Muscle layer of colon (tissue), 2 donors: ENCODE measurements around the gene ZNF444.
A peak's percentile ranks its signal among the peaks of the same experiment; 100 is the strongest.

ENCODE experiments used
- H3K27ac ChIP-seq: one replicate; pipeline ENCODE4 v1.7.0; 2013; ENCODE audit warnings: low read depth, mild to moderate bottlenecking, low read length, moderate library complexity
- H3K27me3 ChIP-seq, 2 donors: one replicate each; pipeline ENCODE4 v1.7.0; 2013; ENCODE audit warnings: low read length in 2 of 2, mild to moderate bottlenecking in 2 of 2; ENCODE audit not compliant: insufficient read depth in 2 of 2, control insufficient read depth in 1 of 2
- H3K36me3 ChIP-seq: one replicate; pipeline ENCODE4 v1.7.0; 2013; ENCODE audit warnings: mild to moderate bottlenecking, low read length; ENCODE audit not compliant: insufficient read depth
- H3K4me1 ChIP-seq: one replicate; pipeline ENCODE4 v1.7.0; 2013; ENCODE audit warnings: mild to moderate bottlenecking, low read length; ENCODE audit not compliant: insufficient read depth
- H3K4me3 ChIP-seq, 2 donors: one replicate each; pipeline ENCODE4 v1.7.0; 2013; ENCODE audit warnings: low read length in 2 of 2, low read depth in 1 of 2, mild to moderate bottlenecking in 1 of 2, moderate library complexity in 1 of 2
- H3K9ac ChIP-seq: one replicate; pipeline ENCODE4 v1.7.0; 2013; ENCODE audit warnings: low read length
- H3K9me3 ChIP-seq: one replicate; pipeline ENCODE4 v1.7.0; 2013; ENCODE audit warnings: mild to moderate bottlenecking, low read length
- donor health status: abdominal sarcoma.
- donor health status: Adenocarcinoma of cecum.

Gene ZNF444

DNA sequence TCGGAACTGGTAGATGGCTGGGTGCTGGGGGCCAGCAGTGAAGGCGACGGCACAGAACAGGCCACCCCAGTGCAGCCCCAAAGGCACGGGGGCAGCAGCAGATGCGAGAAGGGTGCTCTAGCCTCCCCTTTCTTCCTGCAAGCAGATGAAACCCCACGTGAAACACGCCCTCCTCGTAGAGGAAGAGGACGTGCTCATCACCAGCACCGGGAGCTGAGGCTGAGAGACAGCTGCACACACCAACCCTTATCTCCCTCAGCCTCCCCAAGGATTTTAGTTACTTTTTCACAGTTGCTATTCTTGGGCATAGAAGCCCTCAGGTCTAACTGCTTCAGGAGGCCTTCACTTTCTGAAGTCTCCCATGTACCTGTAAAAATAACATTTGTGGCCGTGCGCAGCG is 31.9 kb upstream of the ZNF444 start:
- H3K4me1 ChIP-seq: peaks cover 65% of the 10 kb centered on the region
- peak overlapping the region in 1 of 2 donors; percentile 37 for H3K4me3 ChIP-seq
- peak overlapping the region; percentile 65 for H3K27ac ChIP-seq

DNA sequence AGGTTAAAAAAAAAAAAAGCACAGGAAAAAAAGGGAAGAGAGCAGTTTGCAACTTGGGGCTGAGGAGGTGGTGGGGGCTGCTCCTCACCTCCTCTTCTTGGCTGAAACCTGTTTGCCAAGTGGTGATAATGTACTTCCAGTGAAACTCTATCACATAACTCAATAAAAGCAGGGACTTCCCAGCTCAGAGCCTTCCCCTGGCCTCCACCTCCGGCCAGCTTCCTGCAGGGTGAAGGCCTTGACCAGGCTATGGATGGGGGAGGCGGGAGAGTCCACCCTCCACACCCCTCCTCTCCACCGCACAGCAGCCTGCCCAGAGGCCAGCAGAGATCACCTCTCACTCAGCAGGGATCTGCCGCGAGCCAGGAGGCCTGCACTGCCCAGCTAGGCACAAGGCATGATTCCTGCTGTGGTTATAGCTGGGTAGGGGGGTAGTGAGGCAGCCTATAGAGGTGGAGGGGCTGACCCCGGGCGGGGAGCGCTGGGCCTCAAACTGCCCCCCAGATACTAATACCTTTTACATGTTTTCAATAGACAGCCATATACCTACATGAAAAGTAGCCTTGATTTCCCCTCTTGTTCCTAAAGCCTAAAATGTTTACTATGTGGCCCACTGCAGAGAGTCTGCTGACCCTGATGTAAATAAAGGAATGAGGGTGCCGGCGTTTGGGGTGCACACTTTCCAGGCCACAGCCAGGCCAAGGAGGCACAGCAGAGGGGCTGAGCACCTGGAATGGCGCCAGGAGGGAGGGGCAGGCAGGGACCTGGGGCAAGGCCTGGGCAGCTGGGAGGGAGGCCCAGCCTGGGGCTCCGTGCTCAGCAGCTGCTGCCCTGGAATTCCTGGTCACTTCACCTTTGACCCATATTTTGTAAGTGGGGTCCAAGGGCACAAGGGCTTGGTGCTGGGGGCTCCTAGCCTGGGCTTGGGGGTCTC is 30.3 kb upstream of the ZNF444 start:
- Histone ChIP-seq H3K9me3 (no peaks in the 10 kb centered on the region), H3K9ac (peak overlapping the region; percentile 9), H3K27ac (peak overlapping the region; percentile 58), H3K4me3 (peak overlapping the region in 1 of 2 donors; percentile 20), H3K27me3 (no peaks in the 10 kb centered on the region), H3K4me1 (peaks cover 55% of the 10 kb centered on the region), H3K36me3 (no peaks in the 10 kb centered on the region)

More for the DNA sequence above, 31.9 kb upstream of the ZNF444 start:
- Histone ChIP-seq H3K9ac (no peak overlapping the region), H3K9me3 (no peaks in the 10 kb centered on the region), H3K27me3 (no peaks in the 10 kb centered on the region), H3K36me3 (no peaks in the 10 kb centered on the region)

DNA sequence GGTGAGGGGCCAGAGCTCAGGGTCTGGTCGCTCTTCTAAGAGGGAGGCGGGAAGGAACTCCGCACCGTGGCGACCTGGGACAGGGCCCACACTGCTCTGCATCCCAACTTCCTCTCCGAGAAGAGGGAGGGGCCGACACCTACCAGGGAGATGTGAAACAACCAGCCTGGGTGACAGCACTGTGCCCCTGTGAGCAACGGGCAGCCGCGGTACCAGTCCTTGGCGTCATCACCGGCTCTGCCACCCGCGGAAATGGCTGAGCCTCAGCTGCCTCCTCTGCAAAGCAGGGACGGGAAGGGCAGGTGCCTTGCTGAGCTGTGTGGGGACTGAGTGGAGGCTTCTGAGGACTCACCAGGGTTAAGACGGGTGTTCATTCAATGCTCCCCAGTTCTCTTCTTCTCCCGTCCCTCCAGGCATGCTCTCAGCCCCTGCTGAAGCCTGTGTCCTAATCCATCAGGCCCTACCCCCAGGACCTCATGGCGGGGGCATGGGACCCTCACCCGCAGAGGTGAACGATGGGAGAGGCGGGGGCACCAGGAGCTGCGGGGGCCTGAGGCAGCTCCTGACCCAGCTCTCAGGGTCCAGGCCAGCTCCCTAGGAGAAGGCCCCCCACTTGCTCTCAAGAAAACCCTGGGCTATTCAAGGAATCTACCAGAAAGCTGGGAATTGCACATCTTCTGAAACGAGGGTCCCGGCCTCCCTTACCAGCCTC is 29.3 kb upstream of the ZNF444 start:
- H3K4me1 ChIP-seq: peaks cover 51% of the 10 kb centered on the region
- H3K9me3 ChIP-seq: no peaks in the 10 kb centered on the region
- H3K4me3 ChIP-seq: peak overlapping the region in 1 of 2 donors; percentile 20
- no peaks in the 10 kb centered on the region for H3K36me3 ChIP-seq
- peak overlapping the region; percentile 58 for H3K27ac ChIP-seq
- H3K27me3 ChIP-seq: no peaks in the 10 kb centered on the region
- H3K9ac ChIP-seq: peak overlapping the region; percentile 9

DNA sequence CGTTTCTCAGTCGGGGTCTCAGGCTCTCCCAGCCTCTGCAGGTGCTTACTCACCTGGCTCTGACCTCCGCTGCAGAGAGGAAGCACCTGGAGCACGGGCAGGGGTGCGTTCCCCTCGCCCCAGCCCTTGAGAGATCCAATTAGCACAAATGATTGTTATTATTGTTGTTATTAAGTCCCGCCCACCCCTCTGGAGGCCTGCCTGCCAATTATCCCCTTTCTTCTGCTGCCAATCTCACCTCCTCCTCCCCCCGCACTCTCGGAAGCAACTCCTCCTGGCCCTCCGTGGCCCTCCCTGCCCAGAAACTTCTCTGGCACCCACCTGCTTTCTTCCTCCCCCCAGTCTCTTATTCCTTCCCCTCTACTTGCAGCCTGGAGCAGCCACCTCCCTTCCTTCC is 28.8 kb upstream of the ZNF444 start:
- H3K4me3 ChIP-seq: no peak overlapping the region
- peaks cover 51% of the 10 kb centered on the region for H3K4me1 ChIP-seq
- no peaks in the 10 kb centered on the region for H3K9me3 ChIP-seq
- H3K27me3 ChIP-seq: no peaks in the 10 kb centered on the region
- no peak overlapping the region for H3K27ac ChIP-seq
- no peaks in the 10 kb centered on the region for H3K36me3 ChIP-seq
- no peak overlapping the region for H3K9ac ChIP-seq

DNA sequence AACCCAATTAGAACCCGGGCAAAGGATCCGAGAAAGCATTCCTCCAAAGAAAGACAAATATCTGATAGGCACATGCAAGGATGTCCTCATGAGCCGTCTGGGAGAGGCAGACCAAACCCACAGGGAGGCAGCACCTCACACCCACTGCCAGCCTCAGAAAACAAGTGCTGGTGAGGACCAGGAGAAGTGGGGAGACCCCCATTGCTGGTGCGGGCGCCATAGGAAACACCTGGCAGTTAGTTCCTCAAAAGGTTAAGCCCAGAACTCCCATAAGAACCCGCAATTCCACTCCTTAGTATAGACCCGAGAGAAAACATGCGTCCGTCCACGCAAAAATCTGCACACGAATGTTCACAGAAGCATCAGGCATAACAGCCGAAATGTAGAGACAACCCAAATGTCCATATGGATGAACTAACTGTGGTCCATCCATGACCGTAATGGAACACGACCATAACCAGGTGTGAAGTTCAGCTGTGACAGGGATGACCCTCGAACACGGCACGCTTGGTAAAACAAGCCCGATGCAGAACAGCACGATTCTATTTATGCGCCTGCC is 27.9 kb upstream of the ZNF444 start:
- peaks cover 50% of the 10 kb centered on the region for H3K4me1 ChIP-seq
- H3K9me3 ChIP-seq: no peaks in the 10 kb centered on the region
- no peaks in the 10 kb centered on the region for H3K36me3 ChIP-seq
- no peak overlapping the region for H3K9ac ChIP-seq
- no peaks in the 10 kb centered on the region for H3K27me3 ChIP-seq
- H3K4me3 ChIP-seq: no peak overlapping the region
- H3K27ac ChIP-seq: no peak overlapping the region

DNA sequence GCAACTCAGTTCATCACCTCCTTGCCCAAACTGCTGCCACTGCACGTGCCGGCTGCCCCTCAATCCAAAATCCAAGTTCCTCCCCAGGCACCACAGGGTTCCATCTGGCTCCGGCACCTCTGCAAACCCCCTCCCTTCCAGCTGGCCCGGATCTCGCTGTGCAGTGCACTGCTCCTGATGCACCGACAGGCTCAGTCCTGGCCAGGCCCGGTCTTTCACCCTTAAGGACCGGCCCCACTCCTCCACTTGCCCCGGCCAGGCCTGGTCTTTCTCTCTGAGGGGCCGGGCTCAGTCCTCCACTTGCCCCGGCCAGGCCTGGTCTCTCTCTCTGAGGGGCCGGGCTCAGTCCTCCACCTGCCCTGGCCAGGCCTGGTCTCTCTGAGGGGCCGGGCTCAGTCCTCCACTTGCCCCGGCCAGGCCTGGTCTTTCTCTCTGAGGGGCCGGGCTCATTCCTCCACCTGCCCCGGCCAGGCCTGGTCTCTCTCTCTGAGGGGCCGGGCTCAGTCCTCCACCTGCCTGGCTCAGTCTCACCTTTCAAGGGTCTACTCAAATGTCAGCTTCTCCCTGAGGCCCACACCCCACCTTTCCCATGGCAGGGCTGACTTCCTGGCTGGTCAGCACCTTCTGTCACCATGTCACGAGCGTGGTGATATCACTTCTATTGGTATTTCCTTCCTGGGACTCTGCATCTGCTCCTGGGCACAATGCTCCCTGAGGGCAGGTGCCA is 26.9 kb upstream of the ZNF444 start:
- Histone ChIP-seq H3K4me3 (no peak overlapping the region), H3K9ac (no peak overlapping the region), H3K4me1 (peaks cover 50% of the 10 kb centered on the region), H3K27ac (no peak overlapping the region), H3K9me3 (no peaks in the 10 kb centered on the region), H3K27me3 (no peaks in the 10 kb centered on the region), H3K36me3 (no peaks in the 10 kb centered on the region)

DNA sequence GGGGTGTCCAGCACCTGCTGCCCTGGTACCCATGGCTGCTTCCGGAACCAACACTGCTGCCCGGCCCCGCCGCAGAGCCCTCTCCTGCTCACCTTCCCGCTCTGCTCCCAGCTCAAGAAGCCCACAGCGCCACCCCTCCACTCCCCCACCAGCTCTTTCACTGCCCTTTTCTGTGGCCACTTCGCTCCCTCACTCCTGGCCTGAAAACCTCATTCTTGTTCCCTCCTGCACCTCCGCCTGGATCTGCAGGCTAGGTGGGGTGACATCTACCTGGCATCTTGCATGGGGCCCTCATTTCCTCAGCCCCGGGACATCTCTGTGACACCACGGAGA is 26.3 kb upstream of the ZNF444 start:
- Histone ChIP-seq H3K9ac (no peak overlapping the region), H3K9me3 (no peaks in the 10 kb centered on the region), H3K4me1 (peaks cover 52% of the 10 kb centered on the region)

DNA sequence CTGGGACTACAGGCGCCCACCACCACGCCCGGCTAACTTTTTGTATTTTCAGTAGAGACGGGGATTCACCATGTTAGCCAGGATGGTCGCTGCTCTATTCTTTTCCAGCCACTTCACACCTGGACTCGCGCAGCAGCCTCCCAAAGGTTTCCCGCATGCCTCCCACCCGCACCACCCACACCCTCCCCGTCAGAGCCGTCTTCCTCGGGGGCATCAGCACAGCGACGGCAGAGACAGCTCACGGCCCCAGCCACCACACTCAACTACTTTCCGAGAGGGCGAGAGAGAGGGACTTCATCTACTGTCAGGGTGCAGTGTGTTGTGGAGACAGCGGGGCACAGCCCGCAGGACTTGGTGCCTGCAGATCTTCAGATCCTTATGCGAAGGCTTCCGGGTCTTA is 25.6 kb upstream of the ZNF444 start:
- H3K36me3 ChIP-seq: no peaks in the 10 kb centered on the region
- no peak overlapping the region for H3K9ac ChIP-seq
- H3K27me3 ChIP-seq: no peaks in the 10 kb centered on the region
- no peak overlapping the region for H3K4me3 ChIP-seq
- no peaks in the 10 kb centered on the region for H3K9me3 ChIP-seq
- H3K27ac ChIP-seq: no peak overlapping the region
- peaks cover 51% of the 10 kb centered on the region for H3K4me1 ChIP-seq

More for the DNA sequence above, 26.3 kb upstream of the ZNF444 start:
- Histone ChIP-seq H3K4me3 (no peak overlapping the region), H3K27me3 (no peaks in the 10 kb centered on the region), H3K36me3 (no peaks in the 10 kb centered on the region), H3K27ac (no peak overlapping the region)

DNA sequence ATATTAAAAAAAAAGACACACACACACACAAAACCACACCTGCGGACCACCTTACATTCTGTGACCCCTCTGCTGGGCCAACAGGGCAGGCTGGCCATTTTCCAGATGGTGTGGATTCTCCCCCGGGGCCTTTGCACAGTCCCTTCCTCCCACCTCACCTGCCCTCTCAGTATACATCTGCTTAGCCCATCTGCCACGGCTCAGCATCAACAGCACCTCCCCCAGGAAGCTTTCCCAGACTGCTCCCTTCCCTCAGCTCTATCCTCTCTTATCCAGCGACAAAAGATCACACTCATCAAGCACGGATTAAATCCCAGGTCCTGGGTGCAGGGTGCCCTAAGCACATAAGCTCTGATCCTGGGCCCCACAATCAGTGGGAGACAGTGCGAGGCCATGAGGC is 24.5 kb upstream of the ZNF444 start:
- H3K27ac ChIP-seq: no peak overlapping the region
- H3K4me3 ChIP-seq: no peak overlapping the region
- no peaks in the 10 kb centered on the region for H3K27me3 ChIP-seq
- H3K9me3 ChIP-seq: no peaks in the 10 kb centered on the region
- H3K9ac ChIP-seq: no peak overlapping the region
- no peaks in the 10 kb centered on the region for H3K36me3 ChIP-seq
- H3K4me1 ChIP-seq: peaks cover 40% of the 10 kb centered on the region

DNA sequence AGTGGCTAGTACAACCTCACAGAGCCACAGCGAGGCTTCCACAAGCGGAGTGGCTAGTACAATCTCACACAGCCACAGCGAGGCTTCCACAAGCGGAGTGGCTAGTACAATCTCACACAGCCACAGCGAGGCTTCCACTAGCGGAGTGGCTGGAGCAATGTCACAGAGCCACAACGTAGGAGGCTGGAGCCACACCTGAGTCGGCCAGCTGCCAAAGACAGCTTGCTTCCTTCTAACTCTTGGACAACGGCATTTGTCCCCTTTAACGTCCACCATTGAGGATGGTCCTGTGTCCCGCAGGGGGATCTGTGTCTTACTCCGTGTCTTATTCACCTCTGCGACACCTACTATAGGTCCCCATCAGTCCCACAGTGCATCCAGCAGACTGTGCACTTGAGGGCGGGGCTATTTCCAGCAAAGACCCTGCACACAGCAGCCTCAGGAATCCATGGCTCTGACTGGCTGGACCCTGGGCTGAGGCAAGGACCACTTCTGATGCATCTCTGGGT is 23.7 kb upstream of the ZNF444 start:
- H3K27ac ChIP-seq: no peak overlapping the region
- no peaks in the 10 kb centered on the region for H3K9me3 ChIP-seq
- no peak overlapping the region for H3K4me3 ChIP-seq
- H3K4me1 ChIP-seq: peaks cover 32% of the 10 kb centered on the region
- no peak overlapping the region for H3K9ac ChIP-seq
- H3K36me3 ChIP-seq: no peaks in the 10 kb centered on the region
- H3K27me3 ChIP-seq: no peaks in the 10 kb centered on the region

DNA sequence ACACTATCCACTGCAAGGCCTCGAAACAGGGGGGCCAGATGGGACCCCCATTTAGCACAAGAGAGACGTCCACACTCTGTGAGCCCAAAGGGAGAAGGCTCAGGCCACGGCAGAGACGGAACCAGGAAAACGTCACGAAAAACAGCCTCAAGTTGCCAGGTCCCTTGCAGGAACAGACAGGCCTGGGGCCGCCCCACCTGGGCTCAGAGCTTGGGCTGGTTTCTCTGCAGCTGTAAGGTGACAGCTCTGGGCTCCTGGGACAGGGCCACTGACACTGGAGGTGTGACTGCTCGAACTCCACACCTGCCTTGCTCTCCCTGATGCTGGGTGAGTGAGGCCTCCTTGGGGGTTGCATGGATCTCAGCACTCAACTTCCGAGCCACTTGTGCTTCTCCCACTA is 23.2 kb upstream of the ZNF444 start:
- Histone ChIP-seq H3K9me3 (no peaks in the 10 kb centered on the region), H3K27me3 (no peaks in the 10 kb centered on the region), H3K9ac (no peak overlapping the region), H3K27ac (no peak overlapping the region), H3K36me3 (no peaks in the 10 kb centered on the region), H3K4me3 (no peak overlapping the region), H3K4me1 (peaks cover 28% of the 10 kb centered on the region)
